ENCODE measurements around the gene CCBE1. TPM values are rescaled to one million over a fixed set of nuclear protein-coding genes. Genes with fewer than 3 reads are reported as not detected.

Gene CCBE1
- total RNA-seq, 1 donor from 2014 or later = 1.6 TPM

DNA sequence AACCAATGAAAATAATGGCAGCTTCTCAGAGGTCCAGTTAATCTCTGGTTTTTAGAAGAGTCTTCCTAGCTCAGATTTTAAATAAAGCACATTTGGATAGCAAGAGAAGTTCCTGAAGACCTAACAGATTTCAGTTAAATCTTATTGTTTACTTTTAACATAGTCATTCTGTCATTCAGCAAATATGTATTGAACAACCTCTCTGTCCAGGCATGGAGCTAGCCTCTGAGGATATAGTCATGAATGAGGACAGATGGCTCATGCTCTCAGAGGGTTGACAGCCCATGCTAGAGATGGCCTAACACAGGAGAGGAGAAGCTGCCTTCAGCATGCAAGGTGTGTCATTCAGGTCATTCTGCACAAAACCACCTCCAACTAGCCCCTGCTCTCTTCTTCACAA is 6.2 kb downstream of the CCBE1 start:
- TF ChIP-seq, protein P1, sequence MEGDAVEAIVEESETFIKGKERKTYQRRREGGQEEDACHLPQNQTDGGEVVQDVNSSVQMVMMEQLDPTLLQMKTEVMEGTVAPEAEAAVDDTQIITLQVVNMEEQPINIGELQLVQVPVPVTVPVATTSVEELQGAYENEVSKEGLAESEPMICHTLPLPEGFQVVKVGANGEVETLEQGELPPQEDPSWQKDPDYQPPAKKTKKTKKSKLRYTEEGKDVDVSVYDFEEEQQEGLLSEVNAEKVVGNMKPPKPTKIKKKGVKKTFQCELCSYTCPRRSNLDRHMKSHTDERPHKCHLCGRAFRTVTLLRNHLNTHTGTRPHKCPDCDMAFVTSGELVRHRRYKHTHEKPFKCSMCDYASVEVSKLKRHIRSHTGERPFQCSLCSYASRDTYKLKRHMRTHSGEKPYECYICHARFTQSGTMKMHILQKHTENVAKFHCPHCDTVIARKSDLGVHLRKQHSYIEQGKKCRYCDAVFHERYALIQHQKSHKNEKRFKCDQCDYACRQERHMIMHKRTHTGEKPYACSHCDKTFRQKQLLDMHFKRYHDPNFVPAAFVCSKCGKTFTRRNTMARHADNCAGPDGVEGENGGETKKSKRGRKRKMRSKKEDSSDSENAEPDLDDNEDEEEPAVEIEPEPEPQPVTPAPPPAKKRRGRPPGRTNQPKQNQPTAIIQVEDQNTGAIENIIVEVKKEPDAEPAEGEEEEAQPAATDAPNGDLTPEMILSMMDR (IDR thresholded peaks at IDR 0.05; ENCODE audit: insufficient read depth, low read length, severe bottlenecking) = no peak
- H3K27me3 ChIP-seq (ENCODE audit: control insufficient read depth, insufficient read depth, low read length) = no peaks in the 10 kb centered on the region
- H3K36me3 ChIP-seq (ENCODE audit: control insufficient read depth, insufficient read depth, low read length) = no peaks in the 10 kb centered on the region
- DNase-seq (ENCODE audit: low read depth) (peak; percentile 86), FAIRE-seq (no peak)
- H3K4me3 ChIP-seq (ENCODE audit: low read depth, low read length) = no peak overlapping the region

DNA sequence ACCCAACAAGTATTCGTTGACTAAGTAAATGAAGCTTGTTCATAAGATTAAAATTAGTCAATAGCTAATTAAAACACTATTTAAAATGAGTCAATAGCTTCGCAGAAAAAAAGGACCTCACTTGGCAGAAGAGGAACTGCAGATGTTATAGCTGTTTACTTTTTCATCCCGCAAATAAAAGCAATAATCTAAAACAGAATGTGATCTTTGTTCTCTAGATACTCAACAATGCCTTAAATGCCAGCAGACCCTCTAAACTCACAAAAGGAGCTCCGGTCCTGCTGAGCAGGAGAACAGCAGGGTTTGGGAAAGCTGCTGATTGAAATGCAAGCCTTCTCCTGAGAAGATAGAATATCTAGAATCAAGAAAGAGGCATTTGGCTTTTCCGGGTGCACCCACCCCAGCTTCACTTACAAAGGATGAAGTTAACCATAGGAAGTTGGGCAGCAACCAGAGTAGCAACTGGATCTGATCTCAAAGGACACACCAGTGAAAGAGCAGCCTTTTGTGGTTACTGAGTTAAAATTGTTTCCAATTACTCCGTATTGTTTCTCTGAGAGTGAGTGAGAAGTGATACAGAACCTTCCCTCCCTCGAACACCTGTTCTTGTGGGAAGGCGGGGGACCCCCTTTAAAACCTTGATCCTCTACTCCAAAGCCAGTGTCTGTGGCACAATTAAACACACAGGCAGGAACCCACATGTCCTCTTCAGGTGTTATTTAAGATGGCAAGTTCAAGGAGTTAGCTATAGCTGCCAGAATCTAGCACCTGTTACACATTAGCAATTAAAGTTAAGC is 6.8 kb downstream of the CCBE1 start:
- FAIRE-seq = peak; percentile 36
- no peak overlapping the region for H3K4me3 ChIP-seq (ENCODE audit: low read depth, low read length)
- no peaks in the 10 kb centered on the region for H3K36me3 ChIP-seq (ENCODE audit: control insufficient read depth, insufficient read depth, low read length)
- H3K27me3 ChIP-seq (ENCODE audit: control insufficient read depth, insufficient read depth, low read length) = no peaks in the 10 kb centered on the region
- no peak for DNase-seq (ENCODE audit: low read depth)
- TF ChIP-seq, protein P1 (IDR thresholded peaks at IDR 0.05; ENCODE audit: insufficient read depth, low read length, severe bottlenecking) = no peak

DNA sequence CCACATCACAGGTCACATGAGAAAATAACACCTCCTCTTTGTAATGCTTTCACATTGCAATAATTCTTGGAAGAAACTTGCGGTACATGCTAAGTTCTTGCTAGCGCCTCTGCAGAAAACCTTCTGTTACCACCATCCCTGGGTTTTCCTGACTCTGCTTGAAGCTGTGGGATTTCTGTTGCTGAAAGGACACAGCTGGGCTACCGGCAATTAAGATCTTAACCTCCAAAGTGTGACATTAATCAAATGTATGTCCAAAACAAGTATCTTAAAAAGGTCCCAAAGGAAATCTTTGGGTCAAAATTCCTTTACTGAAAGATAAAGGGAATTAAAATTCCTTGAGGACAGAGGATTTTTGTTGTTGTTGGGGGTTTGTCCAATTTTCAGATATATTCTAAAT is 7.5 kb downstream of the CCBE1 start:
- TF ChIP-seq, protein P1 (IDR thresholded peaks at IDR 0.05; ENCODE audit: insufficient read depth, low read length, severe bottlenecking) = no peak
- Histone ChIP-seq H3K4me3 (ENCODE audit: low read depth, low read length) (no peak overlapping the region), H3K36me3 (ENCODE audit: control insufficient read depth, insufficient read depth, low read length) (no peaks in the 10 kb centered on the region), H3K27me3 (ENCODE audit: control insufficient read depth, insufficient read depth, low read length) (no peaks in the 10 kb centered on the region)
- FAIRE-seq = no peak
- no peak for DNase-seq (ENCODE audit: low read depth)

DNA sequence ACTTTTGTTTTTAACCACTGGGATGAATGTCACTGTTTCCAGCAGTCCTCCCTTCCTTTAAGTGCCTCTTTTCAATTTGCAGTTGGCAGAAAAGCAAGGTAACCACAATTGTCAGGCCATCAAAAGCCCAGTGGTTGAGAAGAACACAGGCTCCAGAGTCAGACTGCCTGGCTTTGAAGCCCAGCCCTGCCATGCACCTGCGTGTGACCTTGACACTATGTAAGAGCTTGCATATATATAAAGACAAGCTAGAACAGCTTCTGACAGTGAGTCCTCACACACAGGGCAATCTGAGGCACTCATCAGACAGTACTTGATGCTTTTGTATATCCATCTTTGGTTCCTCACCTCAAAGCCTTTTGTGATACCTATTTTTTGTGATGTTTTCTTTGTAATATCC is 11.0 kb downstream of the CCBE1 start:
- FAIRE-seq = no peak
- TF ChIP-seq, protein P1 (IDR thresholded peaks at IDR 0.05; ENCODE audit: insufficient read depth, low read length, severe bottlenecking) = no peak
- DNase-seq (ENCODE audit: low read depth) = no peak
- Histone ChIP-seq H3K27me3 (ENCODE audit: control insufficient read depth, insufficient read depth, low read length) (no peaks in the 10 kb centered on the region), H3K4me3 (ENCODE audit: low read depth, low read length) (no peak overlapping the region), H3K36me3 (ENCODE audit: control insufficient read depth, insufficient read depth, low read length) (no peaks in the 10 kb centered on the region)

DNA sequence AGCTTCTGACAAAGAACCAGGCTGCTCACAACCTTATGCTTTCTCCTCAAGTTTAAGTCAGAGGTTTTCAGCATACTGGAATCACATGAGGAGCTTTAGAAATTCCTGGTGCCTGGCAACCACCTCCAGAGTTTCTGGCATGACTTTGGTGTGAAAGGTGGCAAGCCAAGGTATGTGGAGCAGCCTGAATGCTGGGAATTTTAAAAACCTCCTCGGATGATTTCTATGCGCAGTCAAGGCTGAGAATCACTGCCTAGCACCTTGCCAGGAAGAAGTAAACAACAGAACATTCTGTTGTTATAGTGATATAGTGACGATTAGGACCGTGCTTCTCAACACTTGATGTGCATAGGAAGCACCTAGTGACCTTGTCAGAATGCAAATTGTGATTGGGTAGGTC is 11.7 kb downstream of the CCBE1 start:
- no peak overlapping the region for H3K4me3 ChIP-seq (ENCODE audit: low read depth, low read length)
- no peaks in the 10 kb centered on the region for H3K27me3 ChIP-seq (ENCODE audit: control insufficient read depth, insufficient read depth, low read length)
- DNase-seq (ENCODE audit: low read depth) (no peak), FAIRE-seq (no peak)
- TF ChIP-seq, protein P1 (IDR thresholded peaks at IDR 0.05; ENCODE audit: insufficient read depth, low read length, severe bottlenecking) = no peak
- H3K36me3 ChIP-seq (ENCODE audit: control insufficient read depth, insufficient read depth, low read length) = no peaks in the 10 kb centered on the region

DNA sequence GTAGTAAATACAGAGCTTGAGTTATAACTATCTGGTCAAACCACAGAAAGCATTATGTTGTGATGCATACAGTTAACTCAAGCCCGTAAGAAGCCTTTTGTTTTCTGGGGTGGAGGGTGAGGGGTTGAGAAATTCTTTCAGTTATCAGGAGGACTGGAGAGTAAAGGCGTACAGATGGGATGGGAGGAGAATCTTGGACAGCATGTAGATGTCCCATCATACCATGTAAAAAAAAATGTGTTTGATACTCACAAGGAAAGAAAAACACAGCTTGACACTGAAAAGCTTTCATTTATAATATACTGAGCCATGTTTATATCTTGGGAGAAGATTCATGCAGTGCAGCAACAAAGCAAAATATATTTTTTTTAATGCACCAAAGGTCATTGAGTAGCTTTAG is 12.4 kb downstream of the CCBE1 start:
- TF ChIP-seq, protein P1 (IDR thresholded peaks at IDR 0.05; ENCODE audit: insufficient read depth, low read length, severe bottlenecking) = no peak

More for the DNA sequence above, 12.4 kb downstream of the CCBE1 start:
- FAIRE-seq (no peak), DNase-seq (ENCODE audit: low read depth) (no peak)
- no peaks in the 10 kb centered on the region for H3K27me3 ChIP-seq (ENCODE audit: control insufficient read depth, insufficient read depth, low read length)
- no peaks in the 10 kb centered on the region for H3K36me3 ChIP-seq (ENCODE audit: control insufficient read depth, insufficient read depth, low read length)
- H3K4me3 ChIP-seq (ENCODE audit: low read depth, low read length) = no peak overlapping the region

All from bronchial epithelial cell (primary cell).